NCI-H2227 (cell line): ENCODE measurements around the gene UXT.
A peak's percentile ranks its signal among the peaks of the same experiment; 100 is the strongest.
"Not testable (repeated sequence)": the region's sequence is repeated elsewhere in the genome, so short reads cannot be mapped to it uniquely, and the experiment has no call there.

Source experiments
- DNase-seq: peaks from one replicate; lab custom pipeline; 2025; ENCODE audit not compliant: unreplicated experiment; lab: John Stamatoyannopoulos, UW

UXT gene

DNA sequence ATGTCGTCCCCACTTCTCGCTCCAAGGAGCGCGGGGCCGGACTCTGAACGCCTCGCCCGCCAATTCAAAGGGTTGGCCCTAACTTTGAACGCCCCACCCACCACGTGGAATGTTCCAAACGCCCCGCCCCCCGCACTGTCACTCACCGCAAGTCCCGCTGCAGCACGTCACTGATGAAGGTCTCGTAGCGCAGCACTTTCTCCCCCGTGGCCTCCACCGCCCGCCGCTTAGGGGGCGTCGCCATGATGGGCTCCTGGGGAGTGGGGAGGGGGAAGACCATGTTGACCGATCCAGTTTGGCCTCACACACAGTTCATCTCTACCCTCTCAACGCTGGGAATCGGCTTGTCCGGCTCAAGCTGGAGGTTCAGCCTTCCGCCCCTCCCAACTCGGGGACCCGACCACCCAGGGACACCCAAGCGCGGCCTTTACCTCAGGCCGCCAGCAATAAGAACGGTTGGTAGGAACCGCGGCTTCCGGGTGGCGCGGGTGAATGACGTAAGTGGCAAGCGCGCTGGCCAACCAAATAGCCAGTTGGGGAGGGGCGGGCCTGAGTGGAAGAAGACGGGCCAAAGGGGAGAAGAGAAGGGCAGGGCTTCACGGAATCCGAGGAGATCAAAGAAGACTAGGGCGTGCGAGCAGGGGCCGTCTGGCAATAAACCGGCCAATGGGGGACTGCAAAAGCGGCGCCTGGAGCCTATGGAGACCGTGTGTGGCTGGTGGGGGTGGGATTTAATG is at the start of gene UXT:
UXT (minus strand) TSS at position 497 of the 737 bp plus-strand sequence; CDS start at position 244, 253 bp downstream.
- peak; percentile 98 for DNase-seq

- DNase-seq, result no peak
Observed at GRCh38 chrX:47707031-47707780, 48.2 kb upstream of the UXT start.

DNA sequence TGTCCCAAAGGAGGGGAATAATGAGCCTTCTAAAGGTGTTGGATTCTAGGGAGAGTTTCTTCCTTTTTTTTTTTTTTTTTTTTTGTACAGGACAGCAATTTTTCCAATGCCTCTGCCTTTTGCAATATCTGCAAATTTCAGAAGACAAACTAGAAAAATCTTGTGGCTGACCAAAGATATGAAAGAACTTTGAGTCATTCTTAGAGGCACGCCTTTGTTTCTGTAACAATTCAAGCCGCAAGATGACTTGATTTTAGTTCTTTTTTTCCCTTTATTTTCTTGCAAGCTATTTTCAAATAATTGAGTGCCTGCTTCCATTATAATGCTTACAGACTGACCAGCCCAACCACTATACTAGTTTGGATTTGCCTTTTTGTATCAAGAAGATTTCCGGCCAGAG is 47.6 kb upstream of the UXT start:
- no peak for DNase-seq

GRCh38 chrX:47704736-47705135 is 45.8 kb upstream of the UXT start:
- DNase-seq, result no peak

- no peak for DNase-seq
Observed at GRCh38 chrX:47697181-47697580, 38.2 kb upstream of the UXT start.

GRCh38 chrX:47690175-47690574 is 31.2 kb upstream of the UXT start:
- DNase-seq, result no peak

DNA sequence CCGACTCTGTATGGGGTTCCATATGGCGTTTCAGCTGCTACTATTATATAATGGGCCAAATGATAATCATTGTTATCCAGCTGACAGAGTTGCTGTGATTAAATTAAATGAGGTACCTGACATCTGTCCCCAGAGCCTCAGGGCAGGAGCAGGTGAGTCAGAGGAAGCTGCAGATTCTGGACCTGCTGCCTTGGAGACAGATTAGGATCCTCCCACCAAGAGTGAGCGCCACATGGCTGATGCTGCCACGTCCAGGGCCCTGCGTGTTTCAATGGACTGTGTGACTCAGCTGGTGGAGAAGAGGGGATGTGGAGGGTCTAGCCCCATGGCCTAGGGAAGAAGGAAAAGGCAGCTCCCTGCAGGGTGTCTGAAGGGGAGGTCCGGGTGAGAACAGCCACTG is 28.3 kb upstream of the UXT start:
- DNase-seq, result peak; percentile 35

DNA sequence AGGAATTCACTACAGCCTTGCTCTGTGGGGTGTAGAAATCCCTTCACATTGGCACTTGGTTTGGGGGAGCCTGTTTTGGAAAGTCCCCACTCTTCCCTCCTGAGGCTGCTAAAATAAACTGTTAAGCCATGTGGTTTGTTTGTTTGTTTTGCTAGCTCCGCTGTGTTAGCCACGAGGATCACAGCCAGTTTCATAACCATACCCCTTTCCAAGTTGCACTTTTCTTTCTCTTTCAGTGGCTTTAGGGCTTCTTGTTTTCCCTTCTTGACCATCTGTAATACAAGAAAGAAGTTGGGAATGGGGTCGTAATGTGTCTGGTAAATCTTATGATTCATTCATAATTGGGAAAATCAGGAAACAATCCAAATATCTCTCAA is 24.8 kb upstream of the UXT start:
- DNase-seq, result no peak

GRCh38 chrX:47683184-47683828 is 24.3 kb upstream of the UXT start:
- no peak for DNase-seq

DNA sequence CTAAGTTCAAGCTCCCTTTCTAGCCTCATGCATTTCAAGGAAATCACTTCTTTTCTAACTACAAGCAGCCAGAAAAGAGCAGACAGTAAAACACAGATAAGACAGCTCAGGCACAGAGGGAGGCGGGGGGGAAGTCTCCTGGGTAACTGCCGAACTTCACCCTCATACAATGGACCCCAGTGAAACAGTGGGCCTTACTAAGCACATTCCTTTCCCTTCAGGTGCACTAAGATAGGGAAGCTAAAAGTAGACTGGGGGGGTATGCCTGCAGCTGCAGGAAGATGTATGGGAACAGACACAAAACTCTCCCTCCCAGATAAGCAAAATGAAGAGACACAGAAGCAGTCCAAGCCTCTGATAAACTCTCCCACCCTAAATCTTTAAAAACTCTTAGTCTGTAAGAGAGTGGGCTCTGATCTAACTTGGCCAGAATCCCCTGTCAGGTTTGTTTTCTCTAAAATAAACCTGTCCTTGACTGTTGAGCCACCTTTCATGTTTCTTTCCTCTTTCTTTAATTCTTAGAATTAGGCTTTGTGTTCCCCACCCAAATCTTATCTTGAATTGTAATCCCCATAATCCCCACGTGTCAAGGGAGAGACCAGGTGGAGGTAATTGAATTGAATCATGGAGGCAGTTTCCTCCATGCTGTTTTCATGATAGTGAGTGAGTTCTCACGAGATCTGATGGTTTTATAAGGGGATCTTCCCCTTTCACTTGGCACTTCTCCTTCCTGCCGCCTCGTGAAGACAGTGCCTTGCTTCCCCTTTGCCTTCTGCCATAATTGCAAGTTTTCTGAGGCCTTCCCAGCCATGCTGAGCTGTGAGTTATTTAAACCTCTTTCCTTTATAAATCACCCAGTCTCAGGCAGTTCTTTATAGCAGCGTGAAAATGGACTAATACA is 17.2 kb upstream of the UXT start:
- DNase-seq, result not testable (repeated sequence)

- no peak for DNase-seq
Observed at GRCh38 chrX:47674776-47675175, 15.8 kb upstream of the UXT start.

DNA sequence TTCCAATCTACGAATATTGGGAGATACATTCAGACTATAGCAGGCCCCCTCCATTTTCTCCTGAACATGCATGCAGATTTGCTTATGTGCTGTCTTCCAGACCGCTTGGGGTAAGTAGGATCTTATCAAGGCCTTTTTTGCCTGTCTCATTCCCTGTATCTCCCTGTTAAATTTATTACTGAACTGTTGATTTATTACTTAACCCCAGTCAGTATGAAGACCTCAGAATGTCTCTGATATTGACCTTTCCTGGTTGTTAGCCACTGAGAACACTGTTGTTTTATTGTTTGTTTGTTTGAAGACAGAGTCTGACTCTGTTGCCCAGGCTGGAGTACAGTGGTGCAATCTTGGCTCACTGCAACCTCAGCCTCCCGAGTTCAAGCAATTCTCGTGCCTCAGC is 6.8 kb upstream of the UXT start:
- not testable (repeated sequence) for DNase-seq

- no peak for DNase-seq
Observed at GRCh38 chrX:47664737-47665136, 5.8 kb upstream of the UXT start.

DNA sequence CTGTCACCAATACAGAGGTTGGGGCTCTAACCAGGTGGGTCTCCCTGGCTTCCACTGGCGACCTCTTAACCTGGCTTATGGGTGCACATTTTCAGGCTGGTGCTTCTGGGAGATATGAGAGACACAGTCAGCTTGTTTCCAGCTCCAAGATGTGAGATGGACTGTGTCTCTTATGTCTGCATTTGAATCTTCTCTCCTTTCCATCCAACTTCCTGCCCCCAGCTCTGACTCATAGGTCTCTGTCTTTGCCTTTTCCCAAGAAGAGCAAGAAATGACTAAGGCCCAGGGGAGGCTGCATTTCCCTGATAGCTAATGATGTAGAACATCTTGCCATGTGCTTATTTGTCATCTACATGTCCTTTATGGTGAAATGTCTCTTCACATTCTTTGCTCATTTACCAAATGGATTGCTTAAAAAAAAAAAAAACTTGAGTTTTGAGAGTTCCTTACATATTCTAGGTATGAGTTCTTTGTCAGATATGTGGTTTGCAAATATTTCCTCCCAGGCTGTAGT is 3.2 kb upstream of the UXT start:
- no peak for DNase-seq

DNA sequence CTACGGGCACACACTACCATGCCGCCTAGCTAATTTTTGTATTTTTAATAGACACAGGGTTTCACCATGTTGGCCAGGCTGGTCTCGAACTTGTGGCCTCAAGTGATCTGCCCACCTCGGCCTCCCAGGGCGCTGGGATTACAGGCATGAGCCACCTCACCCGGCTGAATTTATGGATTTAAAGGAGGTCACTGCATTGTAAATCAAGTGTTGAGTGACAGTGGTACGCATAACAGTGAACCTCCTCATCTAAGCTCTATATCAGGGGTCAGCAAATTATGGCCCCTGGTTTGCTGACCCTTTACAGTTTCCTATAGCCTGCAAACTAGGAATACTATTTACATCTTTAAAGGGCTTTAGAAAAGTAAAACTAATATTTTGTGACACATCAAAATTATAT is 2.6 kb upstream of the UXT start:
- DNase-seq, result no peak

- no peak for DNase-seq
Observed at GRCh38 chrX:47659421-47659726, 394 bp upstream of the UXT start.

DNA sequence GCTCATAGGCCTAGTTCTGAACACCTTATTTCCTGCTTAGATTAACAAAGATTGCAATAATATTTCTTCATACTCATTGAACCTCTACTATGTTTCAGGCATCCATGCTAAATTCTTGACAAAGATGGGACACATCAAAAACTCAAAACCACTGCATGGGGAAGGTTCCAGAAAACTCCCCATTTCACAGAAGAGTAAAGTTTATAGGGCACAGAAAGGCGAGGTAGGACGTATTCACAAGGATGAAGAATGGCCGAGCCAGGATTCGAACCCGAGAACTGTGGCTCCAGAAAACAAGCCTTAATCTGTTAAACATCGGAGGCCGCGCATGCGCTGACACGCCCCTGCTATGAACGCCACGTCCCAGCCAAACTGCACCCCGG is 688 bp downstream of the UXT start:
- DNase-seq, result no peak

- DNase-seq, result no peak
Observed at GRCh38 chrX:47651043-47651905, 7.7 kb downstream of the UXT start.

GRCh38 chrX:47650164-47651042 is 8.6 kb downstream of the UXT start, which contains the start of gene ELK1:
TSS of gene ELK1 (minus strand) at chrX:47650563. CDS start at chrX:47641441, 9,122 bp downstream.
- DNase-seq, result peak; percentile 99
